ENCODE results near the gene OR1F1.

OR1F1 gene

GRCh38 chr16:3223913-3224515 is 36.0 kb downstream of the OR1F1 start:
- H3K79me2 ChIP-seq, result no peaks in the 10 kb centered on the region
- H3K27me3 ChIP-seq (ENCODE audit: control insufficient read depth, insufficient read depth, low read length), result no peaks in the 10 kb centered on the region
- peaks cover 13% of the 10 kb centered on the region for H3K9me3 ChIP-seq (ENCODE audit: control insufficient read depth, low read length)
- no peak overlapping the region for H3K4me3 ChIP-seq (ENCODE audit: low read depth, low read length)
- H3K4me1 ChIP-seq, result no peaks in the 10 kb centered on the region
- no peak overlapping the region for H3K4me2 ChIP-seq (ENCODE audit: low read length)
- no peak overlapping the region for H2AFZ ChIP-seq
- peaks cover 4% of the 10 kb centered on the region for H3K36me3 ChIP-seq (ENCODE audit: control insufficient read depth, insufficient read depth, low read length)
- no peak for TF ChIP-seq CTCF (IDR thresholded peaks at IDR 0.05)
- no peak overlapping the region for H3K9ac ChIP-seq
- no peak overlapping the region for H3K27ac ChIP-seq

GRCh38 chr16:3234543-3234856 is 46.5 kb downstream of the OR1F1 start:
- peak overlapping the region; percentile 90 for H3K4me3 ChIP-seq (ENCODE audit: low read depth, low read length)
- no peaks in the 10 kb centered on the region for H3K36me3 ChIP-seq (ENCODE audit: control insufficient read depth, insufficient read depth, low read length)
- H3K4me1 ChIP-seq, result peaks cover 8% of the 10 kb centered on the region
- TF ChIP-seq CTCF (IDR thresholded peaks at IDR 0.05), result no peak
- H3K9ac ChIP-seq, result peak overlapping the region; percentile 77
- peak overlapping the region; percentile 89 for H2AFZ ChIP-seq
- H3K9me3 ChIP-seq (ENCODE audit: control insufficient read depth, low read length), result no peaks in the 10 kb centered on the region
- peaks cover 12% of the 10 kb centered on the region for H3K79me2 ChIP-seq
- H3K27me3 ChIP-seq (ENCODE audit: control insufficient read depth, insufficient read depth, low read length), result no peaks in the 10 kb centered on the region
- H3K4me2 ChIP-seq (ENCODE audit: low read length), result peak overlapping the region; percentile 94
- peak overlapping the region; percentile 93 for H3K27ac ChIP-seq

GRCh38 chr16:3234857-3235561 is 47.0 kb downstream of the OR1F1 start, which contains the start of gene ZNF200:
TSS of gene ZNF200 (minus strand) at chr16:3235158. CDS start at chr16:3233755, 1,403 bp downstream.
- Histone ChIP-seq H3K9me3 (ENCODE audit: control insufficient read depth, low read length) (no peaks in the 10 kb centered on the region), H3K4me3 (ENCODE audit: low read depth, low read length) (peak within 1 kb of the TSS; percentile 90), H3K4me1 (peaks cover 8% of the 10 kb centered on the region), H3K27me3 (ENCODE audit: control insufficient read depth, insufficient read depth, low read length) (no peaks in the 10 kb centered on the region), H3K36me3 (ENCODE audit: control insufficient read depth, insufficient read depth, low read length) (no peaks in the 10 kb centered on the region), H3K9ac (peak within 1 kb of the TSS; percentile 77), H2AFZ (peak within 1 kb of the TSS; percentile 89), H3K27ac (peak within 1 kb of the TSS; percentile 93), H3K79me2 (peaks cover 12% of the 10 kb centered on the region), H3K4me2 (ENCODE audit: low read length) (peak within 1 kb of the TSS; percentile 94)
- no peak for TF ChIP-seq CTCF (IDR thresholded peaks at IDR 0.05)

- Histone ChIP-seq H2AFZ (no peak overlapping the region), H3K79me2 (peaks cover 12% of the 10 kb centered on the region), H3K4me3 (ENCODE audit: low read depth, low read length) (no peak overlapping the region), H3K27ac (no peak overlapping the region), H3K9me3 (ENCODE audit: control insufficient read depth, low read length) (no peaks in the 10 kb centered on the region), H3K4me2 (ENCODE audit: low read length) (no peak overlapping the region), H3K27me3 (ENCODE audit: control insufficient read depth, insufficient read depth, low read length) (no peaks in the 10 kb centered on the region), H3K9ac (no peak overlapping the region), H3K36me3 (ENCODE audit: control insufficient read depth, insufficient read depth, low read length) (no peaks in the 10 kb centered on the region), H3K4me1 (peaks cover 8% of the 10 kb centered on the region)
- no peak for TF ChIP-seq CTCF (IDR thresholded peaks at IDR 0.05)
These were observed 48.1 kb downstream of the OR1F1 start for GRCh38 chr16:3235856-3236669.

Data from parathyroid adenoma (tissue), 2 donors.